Epidermal melanocyte (primary cell): ENCODE results near the gene RAB3GAP1.

Experiments
- DNase-seq: peaks from one replicate; pipeline ENCODE4 v3.0.0; 2011; ENCODE audit warnings: low spot score; ENCODE audit not compliant: insufficient read length

Gene RAB3GAP1

GRCh38 chr2:135163306-135163705 is 111.2 kb downstream of the RAB3GAP1 start:
- no peak for DNase-seq

GRCh38 chr2:135163901-135164300 is 111.8 kb downstream of the RAB3GAP1 start:
- no peak for DNase-seq

GRCh38 chr2:135164431-135164830 is 112.3 kb downstream of the RAB3GAP1 start:
- no peak for DNase-seq

- DNase-seq, result no peak
Observed at GRCh38 chr2:135167273-135167672, 115.2 kb downstream of the RAB3GAP1 start.

GRCh38 chr2:135168204-135168856 is 116.2 kb downstream of the RAB3GAP1 start:
- DNase-seq, result no peak

GRCh38 chr2:135169900-135170753 is 118.0 kb downstream of the RAB3GAP1 start:
- no peak for DNase-seq

GRCh38 chr2:135174049-135174809 is 122.1 kb downstream of the RAB3GAP1 start:
- DNase-seq, result no peak

GRCh38 chr2:135174810-135175093 is 122.7 kb downstream of the RAB3GAP1 start:
- no peak for DNase-seq

- no peak for DNase-seq
Observed at GRCh38 chr2:135175177-135175576, 123.1 kb downstream of the RAB3GAP1 start.

GRCh38 chr2:135179689-135180088 is 127.6 kb downstream of the RAB3GAP1 start:
- no peak for DNase-seq

- no peak for DNase-seq
Observed at GRCh38 chr2:135182190-135182589, 130.1 kb downstream of the RAB3GAP1 start.

GRCh38 chr2:135182601-135183000 is 130.5 kb downstream of the RAB3GAP1 start:
- no peak for DNase-seq

- no peak for DNase-seq
Observed at GRCh38 chr2:135183822-135184221, 131.7 kb downstream of the RAB3GAP1 start.

GRCh38 chr2:135186054-135186453 is 134.0 kb downstream of the RAB3GAP1 start:
- no peak for DNase-seq

GRCh38 chr2:135187270-135187669 is 135.2 kb downstream of the RAB3GAP1 start:
- DNase-seq, result no peak

GRCh38 chr2:135189148-135189547 is 137.1 kb downstream of the RAB3GAP1 start:
- DNase-seq, result no peak

- DNase-seq, result no peak
Observed at GRCh38 chr2:135190799-135191198, 138.7 kb downstream of the RAB3GAP1 start.

GRCh38 chr2:135198481-135198880 is 146.4 kb downstream of the RAB3GAP1 start:
- DNase-seq, result no peak

GRCh38 chr2:135202751-135203150 is 150.7 kb downstream of the RAB3GAP1 start:
- no peak for DNase-seq

GRCh38 chr2:135203944-135204343 is 151.9 kb downstream of the RAB3GAP1 start:
- DNase-seq, result no peak

- DNase-seq, result no peak
Observed at GRCh38 chr2:135208016-135208415, 155.9 kb downstream of the RAB3GAP1 start.

GRCh38 chr2:135212757-135213156 is 160.7 kb downstream of the RAB3GAP1 start:
- no peak for DNase-seq
